Natural killer cell treated with Interleukin-12 subunit alpha and Interleukin-12 subunit beta and Interleukin-15 and Interleukin-18, amount 100 ng/mL, for 72 hours (primary cell): ENCODE measurements around the gene DIAPH1. TPM values are rescaled to one million over a fixed set of nuclear protein-coding genes. Genes with fewer than 3 reads are reported as not detected.

Experiments used
- ATAC-seq, 2 donors: fragments of 150-1000 bp; cut with Tn5 transposase in 1 of 2; sonication (Bioruptor Pico), chemical (Tn5 transposase) in 1 of 2; 2 replicates each; pipeline ENCODE4 v1.10.0; 2021
- DNase-seq: peaks from one replicate; pipeline ENCODE4 v3.0.0; 2022; ENCODE audit warnings: low spot score
- H3K27ac Mint-ChIP-seq, 2 donors: 1 replicate in 1 of 2; 2 replicates in 1 of 2; pipeline ENCODE4 v1.8.0; 2022; ENCODE audit warnings: mixed read lengths in 2 of 2, mild to moderate bottlenecking in 1 of 2, moderate library complexity in 1 of 2
- H3K27me3 Mint-ChIP-seq, 2 donors: 1 replicate in 1 of 2; 2 replicates in 1 of 2; pipeline ENCODE4 v1.8.0; 2022; ENCODE audit warnings: mixed read lengths in 2 of 2
- H3K36me3 Mint-ChIP-seq: one replicate; pipeline ENCODE4 v1.8.0; 2022; ENCODE audit warnings: mixed read lengths
- H3K4me1 Mint-ChIP-seq, 2 donors: 1 replicate in 1 of 2; 2 replicates in 1 of 2; pipeline ENCODE4 v1.8.0; 2022; ENCODE audit warnings: low read depth in 2 of 2, mixed read lengths in 2 of 2, mild to moderate bottlenecking in 1 of 2
- H3K4me3 Mint-ChIP-seq: one replicate; pipeline ENCODE4 v1.8.0; 2022; ENCODE audit warnings: mixed read lengths
- H3K9me3 Mint-ChIP-seq: 2 replicates; pipeline ENCODE4 v1.8.0; 2022; ENCODE audit warnings: mixed read lengths
- total RNA-seq, 2 donors: library from RNA; stranded (reverse); gene quantifications; one replicate each; pipeline ENCODE4 v1.2.3, GENCODE V29; 2022

DIAPH1 gene
- total RNA-seq, 2 donors from 2014 or later, result 280 to 289 TPM

GRCh38 chr5:141557681-141558136 is 61.1 kb downstream of the DIAPH1 start:
- peak; percentile 74 for DNase-seq
- H3K27me3 Mint-ChIP-seq, result no peaks in the 10 kb centered on the region
- H3K4me1 Mint-ChIP-seq, result peaks cover 13 to 14% of the 10 kb centered on the region in 2 donors
- peak overlapping the region; percentile 54 to 84 for H3K27ac Mint-ChIP-seq
- H3K9me3 Mint-ChIP-seq, result no peaks in the 10 kb centered on the region
- H3K4me3 Mint-ChIP-seq, result no peak overlapping the region
- H3K36me3 Mint-ChIP-seq, result peaks cover 16% of the 10 kb centered on the region
- ATAC-seq, result peak; percentile 65 to 73

GRCh38 chr5:141547921-141548320 is 70.9 kb downstream of the DIAPH1 start:
- Mint-ChIP-seq H3K9me3 (peaks cover 3% of the 10 kb centered on the region), H3K4me3 (no peak overlapping the region), H3K27ac (peak overlapping the region; percentile 11 to 34), H3K36me3 (peaks cover 17% of the 10 kb centered on the region), H3K27me3 (no peaks in the 10 kb centered on the region), H3K4me1 (peaks cover 19 to 35% of the 10 kb centered on the region in 2 donors)
- ATAC-seq (no peak), DNase-seq (no peak)

- ATAC-seq (no peak), DNase-seq (no peak)
- Mint-ChIP-seq H3K4me1 (peaks cover 22 to 35% of the 10 kb centered on the region in 2 donors), H3K36me3 (peaks cover 19% of the 10 kb centered on the region), H3K27me3 (no peaks in the 10 kb centered on the region), H3K4me3 (no peak overlapping the region), H3K9me3 (peaks cover 3% of the 10 kb centered on the region), H3K27ac (peak overlapping the region; percentile 11 to 34)
These were observed 71.3 kb downstream of the DIAPH1 start for GRCh38 chr5:141547488-141547887.

GRCh38 chr5:141543053-141543452 is 75.7 kb downstream of the DIAPH1 start:
- no peak overlapping the region for H3K4me3 Mint-ChIP-seq
- H3K27me3 Mint-ChIP-seq, result no peaks in the 10 kb centered on the region
- peaks cover 3% of the 10 kb centered on the region for H3K9me3 Mint-ChIP-seq
- no peak overlapping the region for H3K27ac Mint-ChIP-seq
- H3K36me3 Mint-ChIP-seq, result peaks cover 27% of the 10 kb centered on the region
- ATAC-seq (no peak), DNase-seq (no peak)
- peaks cover 28 to 29% of the 10 kb centered on the region in 2 donors for H3K4me1 Mint-ChIP-seq

GRCh38 chr5:141534492-141535213 is 84.1 kb downstream of the DIAPH1 start:
- H3K27ac Mint-ChIP-seq, result peak overlapping the region; percentile 6 to 73
- H3K4me3 Mint-ChIP-seq, result no peak overlapping the region
- H3K36me3 Mint-ChIP-seq, result peaks cover 18% of the 10 kb centered on the region
- ATAC-seq (no peak), DNase-seq (no peak)
- H3K9me3 Mint-ChIP-seq, result no peaks in the 10 kb centered on the region
- no peaks in the 10 kb centered on the region for H3K27me3 Mint-ChIP-seq
- H3K4me1 Mint-ChIP-seq, result peaks cover 9 to 20% of the 10 kb centered on the region in 2 donors

- no peaks in the 10 kb centered on the region for H3K27me3 Mint-ChIP-seq
- DNase-seq (no peak), ATAC-seq (no peak)
- peaks cover 5 to 16% of the 10 kb centered on the region in 2 donors for H3K4me1 Mint-ChIP-seq
- H3K27ac Mint-ChIP-seq, result peak overlapping the region; percentile 6 to 73
- H3K9me3 Mint-ChIP-seq, result no peaks in the 10 kb centered on the region
- H3K4me3 Mint-ChIP-seq, result no peak overlapping the region
- peaks cover 18% of the 10 kb centered on the region for H3K36me3 Mint-ChIP-seq
These were observed 84.9 kb downstream of the DIAPH1 start for GRCh38 chr5:141533897-141534296.

GRCh38 chr5:141532726-141533125 is 86.1 kb downstream of the DIAPH1 start:
- DNase-seq (no peak), ATAC-seq (no peak)
- no peaks in the 10 kb centered on the region for H3K27me3 Mint-ChIP-seq
- H3K27ac Mint-ChIP-seq, result no peak overlapping the region
- H3K36me3 Mint-ChIP-seq, result peaks cover 27% of the 10 kb centered on the region
- H3K4me3 Mint-ChIP-seq, result no peak overlapping the region
- H3K9me3 Mint-ChIP-seq, result no peaks in the 10 kb centered on the region
- peaks cover 11 to 19% of the 10 kb centered on the region in 2 donors for H3K4me1 Mint-ChIP-seq

GRCh38 chr5:141529873-141530272 is 88.9 kb downstream of the DIAPH1 start:
- no peak for DNase-seq

GRCh38 chr5:141529002-141529401 is 89.8 kb downstream of the DIAPH1 start:
- Mint-ChIP-seq H3K36me3 (peaks cover 30% of the 10 kb centered on the region), H3K27me3 (no peaks in the 10 kb centered on the region)

More at GRCh38 chr5:141529873-141530272, 88.9 kb downstream of the DIAPH1 start:
- H3K27me3 Mint-ChIP-seq, result no peaks in the 10 kb centered on the region
- H3K9me3 Mint-ChIP-seq, result no peaks in the 10 kb centered on the region
- H3K27ac Mint-ChIP-seq, result no peak overlapping the region
- ATAC-seq, result no peak
- peaks cover 32% of the 10 kb centered on the region for H3K36me3 Mint-ChIP-seq
- peaks cover 13 to 17% of the 10 kb centered on the region in 2 donors for H3K4me1 Mint-ChIP-seq
- no peak overlapping the region for H3K4me3 Mint-ChIP-seq

GRCh38 chr5:141528291-141528984 is 90.4 kb downstream of the DIAPH1 start:
- Mint-ChIP-seq H3K36me3 (peaks cover 30% of the 10 kb centered on the region), H3K4me3 (no peak overlapping the region), H3K4me1 (peaks cover 12 to 15% of the 10 kb centered on the region in 2 donors), H3K27me3 (no peaks in the 10 kb centered on the region), H3K9me3 (no peaks in the 10 kb centered on the region), H3K27ac (peak overlapping the region; percentile 30 to 63)
- DNase-seq, result no peak
- no peak for ATAC-seq

More at GRCh38 chr5:141529002-141529401, 89.8 kb downstream of the DIAPH1 start:
- DNase-seq, result no peak
- Mint-ChIP-seq H3K9me3 (no peaks in the 10 kb centered on the region), H3K27ac (peak overlapping the region; percentile 30 to 63), H3K4me3 (no peak overlapping the region), H3K4me1 (peaks cover 12 to 15% of the 10 kb centered on the region in 2 donors)
- ATAC-seq, result no peak

- no peaks in the 10 kb centered on the region for H3K9me3 Mint-ChIP-seq
These were observed 91.4 kb downstream of the DIAPH1 start for GRCh38 chr5:141527426-141527825.

GRCh38 chr5:141525653-141526052 is 93.1 kb downstream of the DIAPH1 start:
- H3K4me1 Mint-ChIP-seq, result peaks cover 25 to 38% of the 10 kb centered on the region in 2 donors
- H3K27ac Mint-ChIP-seq, result peak overlapping the region in 1 of 2 donors; percentile 72
- no peaks in the 10 kb centered on the region for H3K9me3 Mint-ChIP-seq
- H3K4me3 Mint-ChIP-seq, result no peak overlapping the region
- H3K36me3 Mint-ChIP-seq, result peaks cover 44% of the 10 kb centered on the region
- ATAC-seq, result no peak
- no peaks in the 10 kb centered on the region for H3K27me3 Mint-ChIP-seq
- DNase-seq, result no peak

More at GRCh38 chr5:141527426-141527825, 91.4 kb downstream of the DIAPH1 start:
- H3K27ac Mint-ChIP-seq, result peak overlapping the region in 1 of 2 donors; percentile 53
- no peaks in the 10 kb centered on the region for H3K27me3 Mint-ChIP-seq
- no peak overlapping the region for H3K4me3 Mint-ChIP-seq
- peaks cover 12 to 22% of the 10 kb centered on the region in 2 donors for H3K4me1 Mint-ChIP-seq
- H3K36me3 Mint-ChIP-seq, result peaks cover 30% of the 10 kb centered on the region
- DNase-seq (no peak), ATAC-seq (no peak)

GRCh38 chr5:141524604-141525597 is 93.9 kb downstream of the DIAPH1 start:
- Mint-ChIP-seq H3K9me3 (no peaks in the 10 kb centered on the region), H3K4me1 (peaks cover 30 to 38% of the 10 kb centered on the region in 2 donors), H3K4me3 (no peak overlapping the region), H3K27ac (peak overlapping the region in 1 of 2 donors; percentile 72), H3K27me3 (no peaks in the 10 kb centered on the region), H3K36me3 (peaks cover 46% of the 10 kb centered on the region)
- DNase-seq, result peak; percentile 71
- peak; percentile 80 to 88 for ATAC-seq
